ENCODE measurements around the gene FTSJ3.

Gene FTSJ3

GRCh38 chr17:63835167-63835720 is 7.8 kb upstream of the FTSJ3 start:
- peaks cover 15% of the 10 kb centered on the region for H3K36me3 Mint-ChIP-seq
- H3K4me1 Mint-ChIP-seq: peaks cover 65% of the 10 kb centered on the region
- H3K27ac Mint-ChIP-seq: peak overlapping the region; percentile 37
- H3K4me3 Mint-ChIP-seq: no peak overlapping the region
- H3K27me3 Mint-ChIP-seq: no peaks in the 10 kb centered on the region
- H3K9me3 Mint-ChIP-seq: no peaks in the 10 kb centered on the region

DNA sequence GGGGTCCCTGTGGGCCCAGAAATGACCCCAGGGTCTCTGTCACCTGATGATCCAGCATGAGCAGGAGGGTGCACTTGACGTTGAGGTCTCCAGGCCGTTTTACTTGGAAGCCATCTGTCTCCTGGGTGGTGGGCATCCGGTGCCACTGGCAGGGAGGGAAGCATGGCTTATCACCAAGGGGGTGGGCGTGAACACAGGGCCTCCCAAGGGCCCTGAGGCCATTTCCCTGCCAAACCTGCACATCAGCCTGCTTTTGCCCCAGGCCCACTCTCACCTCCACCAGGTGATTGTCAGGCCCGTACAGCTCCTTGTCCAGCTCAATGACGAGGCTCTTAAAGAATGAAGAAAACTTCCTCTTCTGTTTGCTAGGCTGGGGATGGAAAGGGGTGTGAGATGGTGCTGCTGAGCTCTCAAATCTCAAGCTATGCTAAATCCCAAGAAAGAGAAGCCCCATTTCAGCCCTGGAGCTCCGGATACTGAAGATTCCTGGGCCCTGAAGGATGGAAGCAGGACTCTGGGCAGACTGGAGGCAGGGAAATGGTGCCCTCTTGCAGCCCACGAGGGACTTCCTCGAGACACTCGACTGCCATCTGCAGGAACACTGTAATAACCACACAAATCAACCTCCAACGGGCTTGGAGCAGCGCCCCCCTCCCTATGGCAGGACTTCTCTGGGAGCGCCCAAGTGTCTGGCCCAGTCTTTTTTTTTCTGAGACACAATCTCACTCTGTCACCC is 7.1 kb upstream of the FTSJ3 start:
- H3K4me3 Mint-ChIP-seq: no peak overlapping the region
- peaks cover 22% of the 10 kb centered on the region for H3K36me3 Mint-ChIP-seq

DNA sequence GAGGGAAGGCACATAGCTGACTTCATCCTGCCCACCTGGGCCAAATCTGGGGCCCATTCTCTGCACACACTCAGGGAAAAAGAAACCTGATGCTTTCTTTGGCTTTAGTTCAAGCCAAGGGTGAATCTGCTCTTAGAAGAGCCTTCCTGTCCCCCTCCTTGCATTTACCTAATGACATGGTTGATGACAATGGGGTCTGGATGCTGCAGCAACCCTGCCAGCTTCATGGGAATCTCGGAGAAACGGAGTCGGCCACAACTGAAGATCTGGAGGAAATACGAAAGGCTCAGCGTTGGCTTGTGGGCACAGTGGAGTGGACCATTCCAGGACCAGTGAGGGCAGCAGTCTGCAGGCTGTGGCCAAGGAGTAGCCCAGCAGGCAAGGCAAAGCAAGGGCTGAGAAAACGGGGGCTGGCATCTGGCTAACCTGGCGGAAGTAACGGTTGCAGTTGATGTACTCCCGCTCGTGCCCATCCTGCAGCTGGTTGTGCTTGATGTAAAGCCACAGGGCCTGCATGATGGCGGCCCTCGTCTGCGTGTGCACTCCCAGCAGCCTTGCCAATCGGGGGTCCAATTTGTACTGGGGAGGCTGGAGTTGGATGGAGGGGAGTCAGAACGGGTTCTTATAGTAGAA is 6.4 kb upstream of the FTSJ3 start:
- peak overlapping the region; percentile 12 for H3K27ac Mint-ChIP-seq
- H3K4me3 Mint-ChIP-seq: no peak overlapping the region
- peaks cover 23% of the 10 kb centered on the region for H3K36me3 Mint-ChIP-seq
- peaks cover 70% of the 10 kb centered on the region for H3K4me1 Mint-ChIP-seq
- no peaks in the 10 kb centered on the region for H3K27me3 Mint-ChIP-seq
- H3K9me3 Mint-ChIP-seq: no peaks in the 10 kb centered on the region

More for the DNA sequence above, 7.1 kb upstream of the FTSJ3 start:
- Mint-ChIP-seq H3K9me3 (no peaks in the 10 kb centered on the region), H3K4me1 (peaks cover 70% of the 10 kb centered on the region), H3K27me3 (no peaks in the 10 kb centered on the region), H3K27ac (peak overlapping the region; percentile 72)

- no peaks in the 10 kb centered on the region for H3K27me3 Mint-ChIP-seq
- H3K9me3 Mint-ChIP-seq: no peaks in the 10 kb centered on the region
- no peak overlapping the region for H3K27ac Mint-ChIP-seq
- no peak overlapping the region for H3K4me3 Mint-ChIP-seq
- H3K36me3 Mint-ChIP-seq: peaks cover 25% of the 10 kb centered on the region
- peaks cover 70% of the 10 kb centered on the region for H3K4me1 Mint-ChIP-seq
These were observed 5.7 kb upstream of the FTSJ3 start for GRCh38 chr17:63833026-63833740.

DNA sequence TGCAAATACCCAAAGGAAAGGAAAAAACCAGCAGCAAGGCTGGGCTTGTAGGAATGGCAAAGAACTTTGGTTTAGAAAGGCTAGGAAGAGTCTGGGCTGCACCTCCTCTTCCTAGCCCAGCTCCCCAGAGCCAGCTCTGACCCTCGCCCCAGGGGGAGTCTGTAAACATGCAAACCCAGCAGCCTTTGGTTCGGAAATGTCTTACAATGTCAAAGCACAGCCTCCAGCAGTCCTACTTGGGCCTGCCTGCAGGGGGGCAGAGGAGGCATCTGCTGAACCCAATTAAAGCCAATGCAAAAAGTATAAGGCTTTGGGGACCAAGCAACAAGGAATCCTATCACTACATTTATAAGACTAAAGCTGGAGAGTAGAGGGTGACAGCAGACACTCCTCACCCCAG is 5.0 kb upstream of the FTSJ3 start:
- Mint-ChIP-seq H3K27ac (peak overlapping the region; percentile 59), H3K4me3 (no peak overlapping the region), H3K27me3 (no peaks in the 10 kb centered on the region), H3K36me3 (peaks cover 28% of the 10 kb centered on the region), H3K9me3 (no peaks in the 10 kb centered on the region), H3K4me1 (peaks cover 69% of the 10 kb centered on the region)

GRCh38 chr17:63832014-63832413 is 4.6 kb upstream of the FTSJ3 start:
- peaks cover 30% of the 10 kb centered on the region for H3K36me3 Mint-ChIP-seq
- no peak overlapping the region for H3K4me3 Mint-ChIP-seq
- H3K4me1 Mint-ChIP-seq: peaks cover 69% of the 10 kb centered on the region

DNA sequence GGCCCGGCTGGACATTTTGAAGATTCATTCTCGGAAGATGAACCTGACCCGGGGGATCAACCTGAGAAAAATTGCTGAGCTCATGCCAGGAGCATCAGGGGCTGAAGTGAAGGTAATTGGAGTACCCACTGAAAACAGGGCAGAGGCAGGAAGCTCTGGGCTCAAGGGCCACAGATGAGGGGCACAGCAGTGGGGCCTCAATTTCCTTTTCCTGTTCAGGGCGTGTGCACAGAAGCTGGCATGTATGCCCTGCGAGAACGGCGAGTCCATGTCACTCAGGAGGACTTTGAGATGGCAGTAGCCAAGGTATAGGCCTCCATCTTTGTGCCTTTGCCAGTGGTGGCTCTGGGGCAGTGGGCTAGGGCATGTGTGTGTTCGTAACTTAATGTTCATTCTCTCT is 4.0 kb upstream of the FTSJ3 start:
- Mint-ChIP-seq H3K4me1 (peaks cover 66% of the 10 kb centered on the region), H3K4me3 (no peak overlapping the region), H3K36me3 (peaks cover 32% of the 10 kb centered on the region)

More at GRCh38 chr17:63832014-63832413, 4.6 kb upstream of the FTSJ3 start:
- Mint-ChIP-seq H3K27ac (peak overlapping the region; percentile 68), H3K9me3 (no peaks in the 10 kb centered on the region), H3K27me3 (no peaks in the 10 kb centered on the region)

GRCh38 chr17:63830904-63831491 is 3.5 kb upstream of the FTSJ3 start:
- no peaks in the 10 kb centered on the region for H3K9me3 Mint-ChIP-seq
- no peaks in the 10 kb centered on the region for H3K27me3 Mint-ChIP-seq
- peak overlapping the region; percentile 56 for H3K4me3 Mint-ChIP-seq
- H3K36me3 Mint-ChIP-seq: peaks cover 32% of the 10 kb centered on the region
- peaks cover 66% of the 10 kb centered on the region for H3K4me1 Mint-ChIP-seq
- peak overlapping the region; percentile 68 for H3K27ac Mint-ChIP-seq

More for the DNA sequence above, 4.0 kb upstream of the FTSJ3 start:
- Mint-ChIP-seq H3K27me3 (no peaks in the 10 kb centered on the region), H3K27ac (peak overlapping the region; percentile 68), H3K9me3 (no peaks in the 10 kb centered on the region)

GRCh38 chr17:63830278-63830677 is 2.8 kb upstream of the FTSJ3 start:
- peaks cover 35% of the 10 kb centered on the region for H3K36me3 Mint-ChIP-seq
- H3K27ac Mint-ChIP-seq: peak overlapping the region; percentile 94
- H3K27me3 Mint-ChIP-seq: no peaks in the 10 kb centered on the region
- no peaks in the 10 kb centered on the region for H3K9me3 Mint-ChIP-seq
- H3K4me1 Mint-ChIP-seq: peaks cover 65% of the 10 kb centered on the region
- H3K4me3 Mint-ChIP-seq: peak overlapping the region; percentile 98

GRCh38 chr17:63828936-63829335 is 1.5 kb upstream of the FTSJ3 start:
- peak overlapping the region; percentile 98 for H3K4me3 Mint-ChIP-seq
- H3K4me1 Mint-ChIP-seq: peaks cover 66% of the 10 kb centered on the region

GRCh38 chr17:63827801-63828221 is 348 bp upstream of the FTSJ3 start:
- Mint-ChIP-seq H3K36me3 (peaks cover 48% of the 10 kb centered on the region), H3K27me3 (no peaks in the 10 kb centered on the region), H3K4me1 (peaks cover 72% of the 10 kb centered on the region), H3K27ac (peak overlapping the region; percentile 100), H3K4me3 (peak overlapping the region; percentile 98), H3K9me3 (no peaks in the 10 kb centered on the region)

More at GRCh38 chr17:63828936-63829335, 1.5 kb upstream of the FTSJ3 start:
- Mint-ChIP-seq H3K27me3 (no peaks in the 10 kb centered on the region), H3K9me3 (no peaks in the 10 kb centered on the region), H3K27ac (no peak overlapping the region), H3K36me3 (peaks cover 40% of the 10 kb centered on the region)

DNA sequence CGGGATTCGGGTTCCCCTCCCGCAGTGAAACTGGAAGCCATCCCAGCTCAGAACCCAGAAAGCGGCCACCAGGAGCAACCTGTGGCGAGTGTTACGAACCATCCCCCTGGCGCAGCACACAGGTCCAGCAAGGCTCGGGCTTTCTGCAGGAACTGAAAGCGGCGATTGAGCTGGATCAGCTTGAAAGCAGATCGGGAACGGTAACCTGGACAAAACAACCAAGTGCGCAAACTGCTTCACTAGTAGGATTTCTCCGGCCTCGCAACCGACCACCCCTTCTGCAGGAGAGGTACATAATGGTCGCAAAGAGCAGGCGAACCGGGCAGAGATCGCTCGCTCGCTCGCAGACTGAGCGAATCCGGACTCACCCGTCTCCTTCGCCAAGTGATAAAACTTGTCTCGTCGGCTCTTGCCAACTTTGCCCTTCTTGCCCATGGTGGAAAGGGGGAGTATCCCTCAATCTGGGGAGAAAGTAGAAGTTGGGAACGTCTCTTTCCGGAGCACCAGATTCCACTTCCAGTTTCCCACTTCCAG is 928 bp downstream of the FTSJ3 start:
- Mint-ChIP-seq H3K4me3 (peak overlapping the region; percentile 98), H3K27ac (peak overlapping the region; percentile 100), H3K36me3 (peaks cover 48% of the 10 kb centered on the region), H3K4me1 (peaks cover 69% of the 10 kb centered on the region), H3K9me3 (no peaks in the 10 kb centered on the region), H3K27me3 (no peaks in the 10 kb centered on the region)

GRCh38 chr17:63824362-63824761 is 3.1 kb downstream of the FTSJ3 start:
- Mint-ChIP-seq H3K36me3 (peaks cover 35% of the 10 kb centered on the region), H3K9me3 (no peaks in the 10 kb centered on the region), H3K27ac (peak overlapping the region; percentile 88), H3K27me3 (no peaks in the 10 kb centered on the region), H3K4me3 (peak overlapping the region; percentile 11), H3K4me1 (peaks cover 48% of the 10 kb centered on the region)

DNA sequence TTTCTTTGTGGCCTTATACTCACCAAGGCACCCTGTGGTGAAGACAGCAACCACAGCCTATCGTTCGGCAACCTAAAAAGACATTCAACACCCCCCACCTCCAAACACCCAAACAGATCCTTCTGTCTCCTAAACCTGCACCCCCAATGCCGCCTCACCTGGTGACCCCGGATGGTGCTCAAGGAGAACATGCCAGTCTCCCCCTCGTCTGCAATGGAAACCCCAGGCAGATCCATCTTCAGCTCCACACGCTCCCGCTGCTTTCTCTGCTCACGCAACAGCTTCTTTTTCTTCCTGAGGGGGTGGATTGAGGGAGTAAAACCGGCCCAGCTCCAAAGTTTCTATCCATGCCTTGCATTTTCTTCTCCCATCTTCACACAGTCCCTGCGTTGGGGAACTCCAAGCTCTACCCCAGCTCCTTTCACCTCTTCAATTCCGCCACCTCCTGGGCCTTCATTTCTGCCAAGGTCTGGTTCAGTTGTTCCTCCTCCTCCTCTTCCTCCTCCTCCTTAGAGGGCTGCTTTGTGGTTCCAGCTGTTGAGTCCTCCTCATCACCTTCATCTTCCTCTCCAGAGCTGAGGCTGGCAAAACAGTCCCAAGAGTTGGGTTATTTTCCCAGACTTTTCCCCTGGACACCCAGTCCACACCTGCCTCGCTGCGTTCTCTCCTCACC is 3.7 kb downstream of the FTSJ3 start:
- Mint-ChIP-seq H3K9me3 (no peaks in the 10 kb centered on the region), H3K27me3 (no peaks in the 10 kb centered on the region), H3K27ac (peak overlapping the region; percentile 88), H3K4me3 (no peak overlapping the region), H3K4me1 (peaks cover 42% of the 10 kb centered on the region), H3K36me3 (peaks cover 37% of the 10 kb centered on the region)
